Suprapubic skin (tissue), 3 donors: ENCODE data around the gene FGF1.

Source experiments
- POLR2A ChIP-seq, 2 donors: fragments of 450-650 bp; IDR thresholded peaks; one replicate each; pipeline ENCODE4 v1.6.1; 2017; ENCODE audit warnings: antibody characterized with exemption in 2 of 2, mild to moderate bottlenecking in 2 of 2, moderate library complexity in 2 of 2
- TF ChIP-seq, protein P1 (sequence below), 2 donors: fragments of 200-600 bp in 1 of 2; fragments of 450-650 bp in 1 of 2; sonication (generic) in 1 of 2; IDR thresholded peaks; one replicate each; pipeline ENCODE4 v1.5.1; 2016 to 2019; ENCODE audit warnings: antibody characterized with exemption in 2 of 2, mild to moderate bottlenecking in 1 of 2, moderate library complexity in 1 of 2

- TF ChIP-seq, protein P1, sequence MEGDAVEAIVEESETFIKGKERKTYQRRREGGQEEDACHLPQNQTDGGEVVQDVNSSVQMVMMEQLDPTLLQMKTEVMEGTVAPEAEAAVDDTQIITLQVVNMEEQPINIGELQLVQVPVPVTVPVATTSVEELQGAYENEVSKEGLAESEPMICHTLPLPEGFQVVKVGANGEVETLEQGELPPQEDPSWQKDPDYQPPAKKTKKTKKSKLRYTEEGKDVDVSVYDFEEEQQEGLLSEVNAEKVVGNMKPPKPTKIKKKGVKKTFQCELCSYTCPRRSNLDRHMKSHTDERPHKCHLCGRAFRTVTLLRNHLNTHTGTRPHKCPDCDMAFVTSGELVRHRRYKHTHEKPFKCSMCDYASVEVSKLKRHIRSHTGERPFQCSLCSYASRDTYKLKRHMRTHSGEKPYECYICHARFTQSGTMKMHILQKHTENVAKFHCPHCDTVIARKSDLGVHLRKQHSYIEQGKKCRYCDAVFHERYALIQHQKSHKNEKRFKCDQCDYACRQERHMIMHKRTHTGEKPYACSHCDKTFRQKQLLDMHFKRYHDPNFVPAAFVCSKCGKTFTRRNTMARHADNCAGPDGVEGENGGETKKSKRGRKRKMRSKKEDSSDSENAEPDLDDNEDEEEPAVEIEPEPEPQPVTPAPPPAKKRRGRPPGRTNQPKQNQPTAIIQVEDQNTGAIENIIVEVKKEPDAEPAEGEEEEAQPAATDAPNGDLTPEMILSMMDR (IDR thresholded peaks at IDR 0.05): no peak
- TF ChIP-seq POLR2A (IDR thresholded peaks at IDR 0.05): no peak
These were observed 29.4 kb upstream of the FGF1 start for GRCh38 chr5:142715291-142715690.
